SK-N-MC (cell line): ENCODE results near the gene USP9X.

Experiments
- EZH2 ChIP-seq: fragments of 200-600 bp; sonication (generic); IDR thresholded peaks from one replicate; pipeline ENCODE4 v1.6.1; 2017; ENCODE audit warnings: antibody characterized with exemption
- POLR2AphosphoS5 ChIP-seq: IDR thresholded peaks from 2 replicates; pipeline ENCODE4 v1.6.1; 2012; ENCODE audit warnings: mild to moderate bottlenecking, low read depth, low read length, borderline replicate concordance

DNA sequence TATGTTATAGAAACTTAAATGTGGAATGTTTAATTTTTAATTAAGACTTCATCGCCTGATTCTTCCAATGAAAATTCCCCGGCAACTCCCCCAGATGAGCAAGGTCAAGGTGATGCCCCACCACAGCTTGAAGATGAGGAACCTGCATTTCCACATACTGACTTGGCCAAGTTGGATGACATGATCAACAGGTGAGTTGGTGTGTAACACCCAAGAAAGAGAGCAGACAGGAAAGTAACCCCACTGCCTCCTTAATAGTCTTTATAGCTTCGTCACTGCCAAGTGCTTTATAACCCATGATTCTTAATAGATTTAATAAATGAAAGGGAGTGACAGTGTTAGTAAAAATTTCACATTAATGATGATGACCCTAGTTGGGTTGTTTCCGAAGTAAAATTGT lies 43.7 kb downstream of the USP9X start:
- TF ChIP-seq POLR2AphosphoS5 = no peak
- no peak for TF ChIP-seq EZH2
